ENCODE measurements around the gene ABCB1.

The ABCB1 gene

GRCh38 chr7:87600130-87601124 is at the start of gene ABCB1:
ABCB1 (minus strand) TSS chr7:87600884; CDS start chr7:87600184, 700 bp downstream.
- DNase-seq = peak; percentile 82

- DNase-seq = no peak
Measured at GRCh38 chr7:87648316-87648715, 47.6 kb upstream of the ABCB1 start.

- DNase-seq = no peak
Measured at GRCh38 chr7:87645446-87645845, 44.8 kb upstream of the ABCB1 start.

- no peak for DNase-seq
Measured at GRCh38 chr7:87635921-87636320, 35.2 kb upstream of the ABCB1 start.

DNA sequence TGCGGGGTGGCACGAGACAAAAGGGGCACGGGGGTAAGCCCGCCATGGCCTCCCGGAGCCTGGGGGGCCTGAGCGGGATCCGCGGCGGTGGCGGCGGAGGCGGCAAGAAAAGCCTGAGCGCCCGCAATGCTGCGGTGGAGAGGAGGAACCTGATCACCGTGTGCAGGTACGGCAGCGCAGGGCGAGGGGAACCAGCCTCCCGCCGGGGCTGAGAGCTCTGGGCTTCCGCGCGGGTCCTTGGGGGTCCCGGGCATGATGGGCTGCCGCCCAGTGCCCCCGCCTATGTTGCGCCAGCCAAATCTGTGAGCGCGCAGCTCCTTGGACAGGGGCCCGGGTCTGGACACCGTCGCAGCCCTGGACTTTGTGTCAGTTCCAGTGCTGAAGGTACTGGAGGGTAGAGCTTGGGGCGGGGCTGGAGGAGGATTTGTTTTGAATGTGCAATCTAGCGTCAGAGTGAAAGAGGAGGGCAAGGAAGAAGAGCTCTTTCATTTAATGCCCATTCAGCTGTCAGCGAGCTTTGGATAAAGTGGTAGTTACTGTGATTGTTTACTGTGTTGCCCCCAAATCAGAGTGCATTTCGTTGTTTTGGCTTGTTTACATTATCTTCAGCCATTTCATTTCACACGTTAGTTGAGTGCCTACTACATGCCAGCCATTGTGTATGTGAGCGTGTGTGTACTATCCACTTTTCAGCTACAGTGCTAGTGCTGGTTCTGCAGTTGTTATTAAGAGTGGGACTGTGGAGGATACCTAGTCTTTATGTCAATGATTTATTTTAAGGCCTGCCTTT is 28.3 kb upstream of the ABCB1 start:
- no peak for DNase-seq

GRCh38 chr7:87627634-87627994 is 26.9 kb upstream of the ABCB1 start:
- DNase-seq = no peak

GRCh38 chr7:87625101-87625500 is 24.4 kb upstream of the ABCB1 start:
- DNase-seq = no peak

DNA sequence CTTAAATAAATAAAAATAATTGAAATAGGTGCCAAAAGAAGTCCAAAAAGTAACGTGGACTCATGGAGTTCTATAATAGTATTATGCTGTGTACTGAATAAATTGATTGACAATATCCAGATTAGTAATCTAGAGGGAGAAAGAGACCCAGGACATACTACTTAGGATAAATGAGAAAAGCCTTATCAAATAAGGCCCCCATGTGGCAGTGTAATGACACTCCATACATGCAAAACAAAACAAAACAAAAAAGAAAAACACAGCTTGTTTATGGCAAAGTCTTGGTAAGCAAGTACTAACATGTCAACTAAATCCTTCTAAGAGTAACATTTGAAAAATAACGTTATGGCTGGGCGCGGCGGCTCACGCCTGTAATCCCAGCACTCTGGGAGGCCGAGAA is 23.9 kb upstream of the ABCB1 start:
- DNase-seq = no peak

DNA sequence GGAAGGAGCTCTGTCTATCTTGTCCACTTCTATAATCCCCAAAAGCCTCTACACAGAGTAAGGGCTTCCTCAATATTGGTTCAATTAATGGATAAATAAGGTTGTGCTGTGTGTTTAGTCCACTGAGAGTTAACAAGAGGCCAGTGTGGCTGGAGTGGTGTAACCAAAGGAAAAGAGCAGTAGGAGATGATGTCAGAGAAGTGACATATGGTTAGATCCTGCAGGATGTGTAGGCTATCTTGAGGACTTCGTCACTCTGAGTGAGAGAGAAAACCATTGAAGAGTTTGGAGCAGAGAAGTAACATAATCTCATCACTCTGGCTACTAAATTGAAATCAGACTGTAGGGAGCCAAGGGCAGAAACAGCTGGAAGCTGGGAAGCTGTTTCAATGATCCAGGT is 14.5 kb upstream of the ABCB1 start:
- DNase-seq = no peak

GRCh38 chr7:87609916-87610315 is 9.2 kb upstream of the ABCB1 start:
- no peak for DNase-seq

DNA sequence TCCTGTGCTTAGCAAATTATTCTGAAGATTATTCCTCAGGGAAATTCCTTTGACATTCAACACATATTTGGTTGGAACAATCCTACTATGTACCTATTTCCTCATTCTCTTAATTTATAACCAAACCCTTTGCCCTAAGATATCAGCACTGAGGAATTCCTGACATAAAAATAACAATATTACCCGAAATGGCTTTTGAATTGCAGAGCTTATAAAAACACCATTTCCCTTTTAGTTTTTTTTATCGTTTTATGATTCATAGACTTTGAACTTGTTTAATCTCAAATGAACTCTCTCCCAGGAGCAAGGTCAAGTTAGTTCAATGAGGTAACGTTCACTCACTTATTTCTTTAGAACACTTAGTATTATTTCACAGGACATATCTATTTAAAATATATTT is 7.7 kb upstream of the ABCB1 start:
- no peak for DNase-seq

DNA sequence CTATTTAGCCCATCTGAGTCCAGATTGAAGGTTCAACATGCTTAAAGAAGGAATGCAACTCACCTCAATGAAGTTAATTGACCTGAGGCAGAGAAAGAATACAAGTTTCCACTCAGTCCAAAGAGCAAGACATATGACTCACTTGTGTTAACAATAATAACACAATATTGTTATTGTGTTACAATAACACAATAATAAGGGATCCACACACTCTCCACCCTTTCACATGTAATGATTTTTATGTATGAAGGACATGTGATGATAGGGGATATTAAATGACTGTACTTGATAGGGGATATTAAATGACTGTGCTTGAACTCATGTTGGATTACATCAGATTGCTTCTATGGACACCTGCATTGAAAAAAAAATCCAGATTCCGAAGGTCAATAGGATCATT is 3.6 kb upstream of the ABCB1 start:
- DNase-seq = no peak

GRCh38 chr7:87599336-87599735 is 1.3 kb downstream of the ABCB1 start:
- peak; percentile 7 for DNase-seq

DNA sequence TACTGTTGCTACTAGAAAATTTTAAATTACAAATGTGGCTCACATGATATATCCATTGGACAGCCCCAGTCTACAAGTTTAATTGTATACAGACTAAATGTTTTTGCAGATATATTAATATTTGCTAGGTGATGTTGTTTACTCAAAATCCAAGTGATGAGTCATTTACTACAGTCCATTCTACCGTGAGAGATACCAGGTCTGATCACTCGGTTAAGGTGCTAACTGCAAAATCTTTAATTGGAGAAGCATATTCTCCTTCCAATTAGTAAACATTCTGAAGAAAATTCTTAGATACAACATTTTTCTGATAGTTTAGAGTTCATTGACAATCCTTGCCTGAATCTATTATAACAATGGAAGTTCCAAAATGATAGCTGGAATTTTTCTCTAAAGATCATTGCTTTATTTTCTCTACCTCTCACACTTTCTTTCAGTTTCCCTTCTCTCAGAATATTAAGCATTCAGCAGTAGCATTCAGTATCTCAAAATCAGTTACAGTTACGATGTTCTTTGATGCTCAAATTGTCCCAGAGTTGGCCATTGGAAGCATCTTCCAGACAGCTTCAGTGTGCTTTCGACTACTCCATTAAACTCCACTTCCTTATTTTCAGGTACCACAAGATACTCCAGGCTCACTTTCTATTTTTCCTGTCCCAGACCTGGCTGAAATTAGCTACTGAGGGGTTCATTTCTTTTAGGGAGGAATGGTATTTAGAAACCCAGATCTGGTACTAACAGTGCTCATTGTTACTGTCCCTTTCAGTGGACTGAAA is 2.3 kb downstream of the ABCB1 start:
- DNase-seq = no peak

DNA sequence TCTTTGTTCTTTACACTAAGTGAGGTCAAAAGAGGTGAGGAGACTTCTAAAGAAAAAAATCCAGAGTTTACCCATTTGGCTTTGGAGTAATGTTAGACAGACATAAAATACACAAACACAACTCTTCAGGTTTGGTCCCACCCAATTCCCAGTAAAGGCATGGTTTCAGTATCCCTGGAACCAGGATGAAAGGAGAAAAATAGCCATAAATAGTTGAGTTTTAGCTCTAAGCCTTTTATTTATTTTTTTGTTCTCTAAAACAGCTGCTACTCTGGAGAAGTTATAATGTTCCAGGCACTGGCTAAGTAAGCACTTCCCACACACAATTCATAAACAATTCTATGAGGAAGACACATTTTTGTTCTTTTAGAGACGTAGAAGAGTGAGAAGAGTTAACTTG is 4.0 kb downstream of the ABCB1 start:
- DNase-seq = no peak

DNA sequence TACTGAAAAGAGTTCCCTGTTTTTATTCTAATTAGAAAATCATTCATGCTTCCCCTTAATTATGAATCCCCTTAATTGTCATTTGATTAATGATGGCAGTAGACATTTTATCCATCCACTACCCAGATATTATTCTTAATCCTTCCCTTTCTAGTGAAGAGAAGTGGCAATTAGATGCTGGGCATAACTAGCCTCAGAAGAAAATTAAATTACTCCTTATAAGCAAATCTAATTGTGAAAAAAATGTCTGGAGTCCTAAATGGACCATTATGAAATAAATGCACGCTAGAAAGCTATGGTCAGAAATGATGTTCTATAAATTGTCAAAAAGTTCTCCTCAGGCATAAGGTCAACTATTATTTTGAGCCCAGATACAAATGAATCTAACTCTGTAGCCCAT is 4.5 kb downstream of the ABCB1 start:
- no peak for DNase-seq

- DNase-seq = no peak
Measured at GRCh38 chr7:87592300-87592699, 8.4 kb downstream of the ABCB1 start.

- DNase-seq = no peak
Measured at GRCh38 chr7:87591211-87591610, 9.5 kb downstream of the ABCB1 start.

DNA sequence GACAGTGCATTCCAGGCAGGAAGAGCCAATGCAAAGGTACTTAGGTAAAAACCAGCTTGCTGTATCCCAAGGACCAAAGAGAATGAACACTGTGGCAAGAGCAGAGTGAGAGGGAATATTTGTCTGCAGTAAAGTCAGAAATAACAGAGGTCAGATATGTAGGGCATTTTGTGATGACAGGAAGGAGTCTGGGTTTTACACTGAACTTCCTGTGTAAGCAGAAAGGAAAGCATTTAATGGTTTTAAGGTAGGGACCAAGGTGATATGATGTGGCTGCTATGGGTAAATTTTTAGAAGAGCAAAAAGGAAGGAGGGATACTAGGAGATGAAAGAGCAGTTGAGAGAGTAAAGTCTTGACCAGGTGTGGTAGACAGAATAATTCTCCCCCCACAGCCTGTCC is 10.1 kb downstream of the ABCB1 start:
- DNase-seq = no peak

- no peak for DNase-seq
Measured at GRCh38 chr7:87589631-87590030, 11.1 kb downstream of the ABCB1 start.

GRCh38 chr7:87581723-87582122 is 19.0 kb downstream of the ABCB1 start:
- peak; percentile 9 for DNase-seq

- peak; percentile 13 for DNase-seq
Measured at GRCh38 chr7:87580636-87581035, 20.0 kb downstream of the ABCB1 start.

DNA sequence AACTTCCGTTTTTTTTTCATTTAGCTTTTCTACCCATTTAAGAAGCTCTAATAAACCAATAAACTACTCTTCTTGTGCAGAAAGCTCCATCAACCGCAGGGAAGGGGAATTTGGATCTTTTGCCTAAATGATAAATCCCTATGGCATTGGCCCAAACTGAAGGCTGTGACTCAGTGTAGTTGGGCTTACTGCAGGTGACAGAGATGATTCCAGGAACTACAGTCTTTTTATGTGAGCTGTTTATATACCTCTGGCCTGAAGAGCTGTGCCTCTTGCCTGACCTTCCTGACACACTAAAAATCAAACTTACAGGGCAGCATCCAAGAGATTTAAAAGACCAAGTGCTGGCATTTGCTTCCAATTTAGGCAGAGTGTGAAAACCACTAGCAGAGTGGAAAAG is 25.2 kb downstream of the ABCB1 start:
- no peak for DNase-seq
